H1 (cell line): ENCODE measurements around the gene FRMD4A. TPM values are rescaled to one million over a fixed set of nuclear protein-coding genes. Genes with fewer than 3 reads are reported as not detected.

ENCODE experiments used
- CTCF ChIA-PET: fragments of 300-600 bp; sonication (Branson Sonifier 250); formaldehyde crosslinking; loops from one replicate; lab custom pipeline; 2021; ENCODE audit not compliant: partially characterized antibody; lab: Charles Lee
- POLR2A ChIA-PET: fragments of 300-600 bp; sonication (Branson Sonifier 250); formaldehyde crosslinking; loops from one replicate; lab custom pipeline; 2021; ENCODE audit warnings: inconsistent platforms; ENCODE audit not compliant: partially characterized antibody; lab: Charles Lee
- DNase-seq, 2 experiments: peaks; one replicate each; pipeline versions ENCODE4 v3.0.0 to v3.0.0-alpha.2; 2010 to 2022; ENCODE audit warnings: low spot score in 2 of 2, low read depth in 1 of 2, mixed read lengths in 1 of 2
- FAIRE-seq: peaks from 2 replicates; lab custom pipeline; 2011; peaks lifted over from hg19 to GRCh38; lab: Jason Lieb, UNC
- H2AFZ ChIP-seq: 2 replicates; pipeline ENCODE4 v1.8.1; 2012; ENCODE audit warnings: low read length, inconsistent platforms
- H2AK5ac ChIP-seq: 2 replicates; pipeline ENCODE4 v1.6.1; 2013; ENCODE audit warnings: low read depth, low read length
- H2BK120ac ChIP-seq: replicated peaks from 2 replicates; pipeline ENCODE3; 2013; ENCODE audit warnings: low read depth, low read length, inconsistent platforms
- H2BK12ac ChIP-seq: 2 replicates; pipeline ENCODE4 v1.6.1; 2013; ENCODE audit warnings: low read depth, low read length
- H2BK15ac ChIP-seq: 2 replicates; pipeline ENCODE4 v1.6.1; 2013; ENCODE audit warnings: low read length
- H2BK20ac ChIP-seq: 2 replicates; pipeline ENCODE4 v1.6.1; 2013; ENCODE audit warnings: low read length
- H2BK5ac ChIP-seq: 2 replicates; pipeline ENCODE4 v1.6.1; 2013; ENCODE audit warnings: low read depth, low read length
- H3K14ac ChIP-seq: 2 replicates; pipeline ENCODE4 v1.6.1; 2013; ENCODE audit warnings: inconsistent platforms; ENCODE audit not compliant: insufficient read length
- H3K18ac ChIP-seq: 2 replicates; pipeline ENCODE4 v1.6.1; 2013; ENCODE audit warnings: low read length; ENCODE audit errors: extremely low read depth
- H3K23ac ChIP-seq: 2 replicates; pipeline ENCODE4 v1.6.1; 2013; ENCODE audit warnings: inconsistent platforms; ENCODE audit not compliant: insufficient read length
- H3K23me2 ChIP-seq: 2 replicates; pipeline ENCODE4 v1.6.1; 2013; ENCODE audit warnings: low read depth, low read length
- H3K27ac ChIP-seq: 2 replicates; pipeline ENCODE4 v1.6.1; 2011; ENCODE audit warnings: low read depth, low read length, inconsistent platforms
- H3K27me3 ChIP-seq, 4 experiments: replicated peaks in 1 of 4; 1 replicate in 1 of 4; 2 replicates in 3 of 4; pipeline versions ENCODE4 v1.6.1 to v1.8.1; 2011 to 2013; ENCODE audit warnings: low read length in 3 of 4, mild to moderate bottlenecking in 3 of 4, inconsistent platforms in 2 of 4, mixed read lengths in 2 of 4, moderate library complexity in 1 of 4; ENCODE audit not compliant: control insufficient read depth in 3 of 4, insufficient read depth in 3 of 4; ENCODE audit errors: extremely low read depth in 1 of 4
- H3K36me3 ChIP-seq, 4 experiments: 2 replicates each; pipeline versions ENCODE4 v1.6.1 to v1.8.1; 2011 to 2013; ENCODE audit warnings: mild to moderate bottlenecking in 4 of 4, low read length in 3 of 4, moderate library complexity in 2 of 4, control low read depth in 1 of 4, inconsistent platforms in 1 of 4; ENCODE audit not compliant: insufficient read depth in 4 of 4, control insufficient read depth in 2 of 4
- H3K4ac ChIP-seq: replicated peaks from 2 replicates; pipeline ENCODE3; 2013; ENCODE audit warnings: low read length, low read depth, mixed read lengths, inconsistent platforms; ENCODE audit not compliant: insufficient read length
- H3K4me1 ChIP-seq, 4 experiments: replicated peaks in 1 of 4; 1 replicate in 1 of 4; 2 replicates in 3 of 4; pipeline versions ENCODE4 v1.6.1 to v1.8.1; 2011 to 2013; ENCODE audit warnings: low read length in 3 of 4, inconsistent platforms in 2 of 4, mixed read lengths in 1 of 4; ENCODE audit not compliant: insufficient read depth in 4 of 4, control insufficient read depth in 3 of 4
- H3K4me2 ChIP-seq, 2 experiments: 2 replicates each; pipeline versions ENCODE4 v1.6.1 to v1.8.1; 2011 to 2013; ENCODE audit warnings: low read depth in 2 of 2, low read length in 2 of 2, control low read depth in 1 of 2, inconsistent platforms in 1 of 2, mild to moderate bottlenecking in 1 of 2; ENCODE audit not compliant: insufficient read depth in 1 of 2
- H3K4me3 ChIP-seq, 4 experiments: fragments of 200-600, 300-600 bp in 1 of 4; sonication (generic), shearing (Covaris generic), sonication (Bioruptor Twin) in 1 of 4; 2 replicates each; pipeline versions ENCODE4 v1.5.1 to v1.8.1; 2011 to 2016; ENCODE audit warnings: low read length in 4 of 4, low read depth in 3 of 4, control low read depth in 2 of 4, inconsistent platforms in 2 of 4, mild to moderate bottlenecking in 2 of 4, mixed read lengths in 1 of 4, moderate library complexity in 1 of 4; ENCODE audit not compliant: insufficient read depth in 2 of 4; ENCODE audit errors: extremely low read depth in 1 of 4
- H3K56ac ChIP-seq: replicated peaks from 2 replicates; pipeline ENCODE3; 2013; ENCODE audit warnings: low read depth, mild to moderate bottlenecking, mixed read lengths, low read length, inconsistent platforms; ENCODE audit not compliant: insufficient read length
- H3K79me1 ChIP-seq: 2 replicates; pipeline ENCODE4 v1.6.1; 2013; ENCODE audit warnings: low read depth, low read length, control low read depth
- H3K79me2 ChIP-seq, 2 experiments: 2 replicates each; pipeline versions ENCODE4 v1.6.1 to v1.8.1; 2012 to 2013; ENCODE audit warnings: low read length in 2 of 2, mild to moderate bottlenecking in 2 of 2, inconsistent platforms in 1 of 2; ENCODE audit not compliant: insufficient read depth in 2 of 2, control insufficient read depth in 1 of 2
- H3K9ac ChIP-seq, 4 experiments: replicated peaks in 1 of 4; 1 replicate in 1 of 4; 2 replicates in 3 of 4; pipeline versions ENCODE4 v1.6.1 to v1.8.1; 2011 to 2013; ENCODE audit warnings: low read depth in 3 of 4, low read length in 3 of 4, control low read depth in 2 of 4, mild to moderate bottlenecking in 2 of 4, moderate library complexity in 2 of 4, inconsistent platforms in 1 of 4; ENCODE audit errors: extremely low read depth in 1 of 4
- H3K9me3 ChIP-seq, 2 experiments: 2 replicates each; pipeline versions ENCODE4 v1.6.1 to v1.8.1; 2012 to 2013; ENCODE audit warnings: mild to moderate bottlenecking in 2 of 2, moderate library complexity in 2 of 2, control low read depth in 1 of 2, inconsistent platforms in 1 of 2, low read depth in 1 of 2, low read length in 1 of 2, mixed read lengths in 1 of 2; ENCODE audit not compliant: insufficient read depth in 2 of 2
- H4K20me1 ChIP-seq, 2 experiments: replicated peaks in 1 of 2; 2 replicates each; pipeline versions ENCODE3 to v1.8.1; 2011 to 2013; ENCODE audit warnings: inconsistent platforms in 2 of 2, low read length in 2 of 2, mild to moderate bottlenecking in 1 of 2; ENCODE audit not compliant: insufficient read depth in 2 of 2, control insufficient read depth in 1 of 2
- H4K5ac ChIP-seq: 2 replicates; pipeline ENCODE4 v1.6.1; 2013; ENCODE audit warnings: low read length, low read depth, mixed read lengths, inconsistent platforms; ENCODE audit not compliant: insufficient read length
- H4K8ac ChIP-seq: 2 replicates; pipeline ENCODE4 v1.8.0; 2013; ENCODE audit warnings: mild to moderate bottlenecking, moderate library complexity, low read length, inconsistent platforms; ENCODE audit not compliant: insufficient read depth; ENCODE audit errors: extremely low read depth
- H4K91ac ChIP-seq: replicated peaks from 2 replicates; pipeline ENCODE3; 2013; ENCODE audit warnings: low read length, mixed read lengths, inconsistent platforms; ENCODE audit not compliant: insufficient read length
- BRCA1 ChIP-seq: IDR thresholded peaks from 2 replicates; pipeline ENCODE4 v1.6.1; 2012; ENCODE audit warnings: low read depth, low read length, improper control_type of control experiment
- CBX8 ChIP-seq: fragments of 300-800, 300-1000 bp; sonication (generic); IDR thresholded peaks from 2 replicates; pipeline ENCODE4 v1.7.1; 2016; ENCODE audit warnings: low read depth, low read length, borderline replicate concordance
- CHD2 ChIP-seq: IDR thresholded peaks from 2 replicates; pipeline ENCODE4 v1.6.1; 2012; ENCODE audit warnings: low read length, improper control_type of control experiment
- E2F6 ChIP-seq: IDR thresholded peaks from 2 replicates; pipeline ENCODE4 v1.6.1; 2012; ENCODE audit warnings: inconsistent platforms
- EP300 ChIP-seq, 2 experiments: IDR thresholded peaks; 1 replicate in 1 of 2; 2 replicates in 1 of 2; pipeline ENCODE4 v1.6.1; 2011 to 2012; ENCODE audit warnings: low read depth in 2 of 2, low read length in 2 of 2, mild to moderate bottlenecking in 2 of 2, borderline replicate concordance in 1 of 2, inconsistent platforms in 1 of 2, moderate library complexity in 1 of 2
- JUN ChIP-seq: IDR thresholded peaks from 2 replicates; pipeline ENCODE4 v1.6.1; 2011; ENCODE audit warnings: low read depth, mild to moderate bottlenecking, improper control_type of control experiment, low read length
- KDM5A ChIP-seq: fragments of 200-600 bp; IDR thresholded peaks from 2 replicates; pipeline ENCODE4 v1.7.1; 2012; ENCODE audit warnings: mild to moderate bottlenecking, low read length, inconsistent platforms, mixed read lengths
- MAX ChIP-seq: IDR thresholded peaks from 2 replicates; pipeline ENCODE4 v1.6.1; 2012; ENCODE audit warnings: inconsistent platforms
- NANOG ChIP-seq: IDR thresholded peaks from 2 replicates; pipeline ENCODE4 v1.6.1; 2011; ENCODE audit warnings: low read length, low read depth, mild to moderate bottlenecking, inconsistent platforms; ENCODE audit not compliant: insufficient read depth, poor library complexity, severe bottlenecking
- SIN3A ChIP-seq, 2 experiments: IDR thresholded peaks in 1 of 2; conservative IDR thresholded peaks in 1 of 2; 2 replicates each; pipeline ENCODE4 v1.6.1; 2011 to 2012; ENCODE audit warnings: low read length in 2 of 2, improper control_type of control experiment in 1 of 2, low read depth in 1 of 2, mild to moderate bottlenecking in 1 of 2
- WGBS, 2 experiments: shearing (Covaris generic) in 1 of 2; methylation state at CpG; one replicate each; pipeline versions ENCODE4 v1.1.6 to v1.1.7; 2013 to 2015; ENCODE audit warnings: low lambda C conversion rate in 2 of 2, mixed read lengths in 2 of 2, inconsistent platforms in 1 of 2, low coverage in 1 of 2, missing lambda C conversion rate in 1 of 2; ENCODE audit not compliant: insufficient replicate concordance in 2 of 2, insufficient coverage in 1 of 2, insufficient read length in 1 of 2; ENCODE audit errors: extremely low coverage in 1 of 2, missing lambda C conversion rate in 1 of 2; 5-methylcytosine and 5-hydroxymethylcytosine counted together
- polyA plus RNA-seq, 7 experiments: library from polyadenylated mRNA; depleted of rRNA in 3 of 7; stranded (reverse) in 5 of 7; unstranded in 2 of 7; fragments of >200 nt in 5 of 7; fragments of 200-250 nt in 2 of 7; gene quantifications; 1 replicate in 5 of 7; 2 replicates in 1 of 7; 4 replicates in 1 of 7; pipeline versions ENCODE4 v1.2.1 to v1.2.3, GENCODE V29; 2011 to 2013; ENCODE audit warnings: missing spikeins in 2 of 7, mixed read lengths in 2 of 7
- total RNA-seq: library from RNA; stranded (reverse); fragmentation: NEBNext Ultra II Directional; extraction: Animal tissue kit (Norgen Biotek cat#: 25700); gene quantifications from 2 replicates; pipeline ENCODE4 v1.2.1, GENCODE V29; 2021

FRMD4A gene
- total and polyA plus RNA-seq, 2 of the 8 experiments (the other 6 are each of a cell fraction or from before 2014, with no cell fraction given) = 38.6 to 39.6 TPM

- Histone ChIP-seq H2BK120ac (no peak overlapping the region), H4K8ac (no peak overlapping the region), H3K18ac (no peak overlapping the region), H2BK12ac (no peak overlapping the region), H2AK5ac (no peak overlapping the region), H4K5ac (no peak overlapping the region), H3K56ac (no peak overlapping the region), H2BK20ac (no peak overlapping the region), H3K9me3 (no peaks in the 10 kb centered on the region), H3K4me2 (no peak overlapping the region), H3K23me2 (no peaks in the 10 kb centered on the region), H3K4me3 (no peak overlapping the region), H3K4me1 (no peaks in the 10 kb centered on the region), H3K23ac (no peak overlapping the region), H3K4ac (no peak overlapping the region), H3K14ac (no peak overlapping the region), H3K36me3 (peaks cover 7 to 40% (median 16%) of the 10 kb centered on the region in 4 experiments; a peak in 7 of 8 replicates), H3K27ac (no peak overlapping the region), H4K20me1 (no peaks in the 10 kb centered on the region), H4K91ac (no peak overlapping the region), H3K27me3 (no peaks in the 10 kb centered on the region; a peak in 1 of 7 replicates), H3K79me1 (no peaks in the 10 kb centered on the region), H2BK5ac (no peak overlapping the region), H2BK15ac (no peak overlapping the region), H2AFZ (no peak overlapping the region), H3K9ac (no peak overlapping the region), H3K79me2 (no peaks in the 10 kb centered on the region)
- DNase-seq (no peak), FAIRE-seq (no peak)
- ChIA-PET CTCF (interaction anchor here (0.9 to 4.9 kb wide), 4 partner anchors 10 to 37 kb away, joined by 3 to 29 read pairs (median 3); no protein-coding TSS in a partner anchor), POLR2A (interaction anchor here (1.5 kb wide), 1 partner anchor 11 kb away, joined by 4 read pairs; no protein-coding TSS in a partner anchor)
- WGBS, 2 experiments = 94% methylated on average over 5 of the region's 5 CpGs; no CpG with 5 or more reads in 1 of the 2 experiments
- no peak for TF ChIP-seq JUN
- TF ChIP-seq NANOG = no peak
- no peak for TF ChIP-seq BRCA1
- TF ChIP-seq MAX = no peak
- no peak for TF ChIP-seq CBX8
- TF ChIP-seq E2F6 = no peak
- TF ChIP-seq KDM5A = no peak
- TF ChIP-seq EP300 (IDR thresholded peaks at IDR 0.05; ENCODE audit: borderline replicate concordance in 1 of 2, low read depth in 2 of 2, low read length in 2 of 2) = no peak
- no peak for TF ChIP-seq SIN3A (conservative IDR thresholded peaks at IDR 0.05 in 1 of 2, IDR thresholded peaks at IDR 0.05 in 1 of 2; ENCODE audit: low read depth in 1 of 2, low read length in 2 of 2)
- TF ChIP-seq CHD2 = no peak
These were observed 678.6 kb downstream of the FRMD4A start for GRCh38 chr10:13651969-13652720.
